H9 (cell line): ENCODE measurements around the gene DENND4A. TPM values are rescaled to one million over a fixed set of nuclear protein-coding genes. Genes with fewer than 3 reads are reported as not detected.

ENCODE experiments used
- DNase-seq: peaks from one replicate; pipeline ENCODE4 v3.0.0-alpha.2; 2017
- H2AFZ ChIP-seq: one replicate; pipeline ENCODE4 v1.6.1; 2013; ENCODE audit warnings: mild to moderate bottlenecking, low read length, control low read depth, moderate library complexity
- H2AK5ac ChIP-seq: 2 replicates; pipeline ENCODE4 v1.6.1; 2013; ENCODE audit warnings: low read length, control low read depth, mixed read lengths; ENCODE audit not compliant: insufficient read length
- H2BK120ac ChIP-seq: one replicate; pipeline ENCODE4 v1.6.1; 2013; ENCODE audit warnings: low read depth, mild to moderate bottlenecking, low read length, control low read depth, inconsistent platforms; ENCODE audit not compliant: poor library complexity, severe bottlenecking
- H2BK12ac ChIP-seq: 2 replicates; pipeline ENCODE4 v1.6.1; 2013; ENCODE audit warnings: low read length, control low read depth, mixed read lengths, low read depth; ENCODE audit not compliant: insufficient read length
- H2BK15ac ChIP-seq: 2 replicates; pipeline ENCODE4 v1.6.1; 2013; ENCODE audit warnings: low read depth, low read length, control low read depth
- H2BK20ac ChIP-seq: one replicate; pipeline ENCODE4 v1.6.1; 2013; ENCODE audit warnings: low read depth, mild to moderate bottlenecking, low read length, control low read depth, inconsistent platforms; ENCODE audit not compliant: poor library complexity, severe bottlenecking
- H2BK5ac ChIP-seq: 2 replicates; pipeline ENCODE4 v1.6.1; 2013; ENCODE audit warnings: low read length, control low read depth, mixed read lengths; ENCODE audit not compliant: insufficient read length
- H3K14ac ChIP-seq: 2 replicates; pipeline ENCODE4 v1.6.1; 2013; ENCODE audit warnings: low read length, control low read depth; ENCODE audit not compliant: insufficient read depth
- H3K18ac ChIP-seq: 2 replicates; pipeline ENCODE4 v1.6.1; 2013; ENCODE audit warnings: low read depth, mild to moderate bottlenecking, mixed read lengths, low read length, control low read depth; ENCODE audit not compliant: insufficient read length
- H3K23ac ChIP-seq: 2 replicates; pipeline ENCODE4 v1.6.1; 2013; ENCODE audit warnings: low read length, control low read depth, mixed read lengths, low read depth; ENCODE audit not compliant: insufficient read length
- H3K23me2 ChIP-seq: 2 replicates; pipeline ENCODE4 v1.6.1; 2013; ENCODE audit warnings: low read depth, mild to moderate bottlenecking, mixed read lengths, low read length, control low read depth; ENCODE audit not compliant: insufficient read length, poor library complexity, severe bottlenecking
- H3K27ac ChIP-seq: 2 replicates; pipeline ENCODE4 v1.5.1; 2013; ENCODE audit warnings: low read length, control low read depth, mixed read lengths, low read depth; ENCODE audit not compliant: insufficient read length
- H3K27me3 ChIP-seq: 2 replicates; pipeline ENCODE4 v1.6.1; 2013; ENCODE audit warnings: low read length, control low read depth, inconsistent platforms; ENCODE audit not compliant: insufficient read depth
- H3K4ac ChIP-seq: 2 replicates; pipeline ENCODE4 v1.6.1; 2013; ENCODE audit warnings: low read depth, mild to moderate bottlenecking, control low read depth, inconsistent platforms, low read length, moderate library complexity
- H3K4me1 ChIP-seq: 2 replicates; pipeline ENCODE4 v1.6.1; 2013; ENCODE audit warnings: low read length, control low read depth, inconsistent platforms; ENCODE audit not compliant: insufficient read depth
- H3K4me2 ChIP-seq: 2 replicates; pipeline ENCODE4 v1.6.1; 2013; ENCODE audit warnings: low read length, control low read depth, mixed read lengths; ENCODE audit not compliant: insufficient read length, insufficient read depth
- H3K56ac ChIP-seq: 2 replicates; pipeline ENCODE4 v1.6.1; 2013; ENCODE audit warnings: low read depth, mild to moderate bottlenecking, mixed read lengths, low read length, control low read depth; ENCODE audit not compliant: insufficient read length
- H3K79me1 ChIP-seq: 2 replicates; pipeline ENCODE4 v1.6.1; 2013; ENCODE audit warnings: low read depth, mild to moderate bottlenecking, moderate library complexity, low read length, control low read depth, inconsistent platforms; ENCODE audit not compliant: insufficient read depth, poor library complexity, severe bottlenecking
- H3K79me2 ChIP-seq: 2 replicates; pipeline ENCODE4 v1.6.1; 2013; ENCODE audit warnings: low read length, control low read depth, inconsistent platforms; ENCODE audit not compliant: insufficient read depth
- H3K9ac ChIP-seq: 2 replicates; pipeline ENCODE4 v1.6.1; 2013; ENCODE audit warnings: low read length, control low read depth, mixed read lengths; ENCODE audit not compliant: insufficient read length; ENCODE audit errors: extremely low read depth
- H3K9me3 ChIP-seq: one replicate; pipeline ENCODE4 v1.6.1; 2013; ENCODE audit warnings: low read depth, low read length, inconsistent platforms; ENCODE audit not compliant: control insufficient read depth
- H3T11ph ChIP-seq: one replicate; pipeline ENCODE4 v1.6.1; 2013; ENCODE audit warnings: mild to moderate bottlenecking, low read length, control low read depth, inconsistent platforms
- H4K20me1 ChIP-seq: one replicate; pipeline ENCODE4 v1.6.1; 2013; ENCODE audit not compliant: control insufficient read depth, insufficient read length, insufficient read depth
- H4K5ac ChIP-seq: 2 replicates; pipeline ENCODE4 v1.6.1; 2013; ENCODE audit warnings: low read depth, mild to moderate bottlenecking, mixed read lengths, low read length, control low read depth; ENCODE audit not compliant: insufficient read length
- H4K8ac ChIP-seq: replicated peaks from 2 replicates; pipeline ENCODE4 v1.6.1; 2013; ENCODE audit warnings: low read length, control low read depth, mixed read lengths, low read depth; ENCODE audit not compliant: insufficient read length
- H4K91ac ChIP-seq: 2 replicates; pipeline ENCODE4 v1.6.1; 2013; ENCODE audit warnings: low read depth, mild to moderate bottlenecking, moderate library complexity, mixed read lengths, low read length, control low read depth; ENCODE audit not compliant: insufficient read length
- H3K27ac Mint-ChIP-seq, 3 experiments: 2 replicates in 2 of 3; 3 replicates in 1 of 3; pipeline ENCODE4 v1.8.0; 2020 to 2021; ENCODE audit warnings: mixed read lengths in 3 of 3, mild to moderate bottlenecking in 1 of 3, moderate library complexity in 1 of 3
- H3K27me3 Mint-ChIP-seq: 2 replicates; pipeline ENCODE4 v1.8.0; 2021; ENCODE audit warnings: low read depth, mild to moderate bottlenecking, moderate library complexity, mixed read lengths
- H3K36me3 Mint-ChIP-seq, 3 experiments: 2 replicates in 2 of 3; 3 replicates in 1 of 3; pipeline ENCODE4 v1.8.0; 2020 to 2021; ENCODE audit warnings: low read depth in 3 of 3, mixed read lengths in 3 of 3; ENCODE audit not compliant: insufficient read depth in 1 of 3
- H3K4me1 Mint-ChIP-seq, 2 experiments: 2 replicates each; pipeline ENCODE4 v1.8.0; 2020; ENCODE audit warnings: mixed read lengths in 2 of 2
- H3K4me3 Mint-ChIP-seq, 2 experiments: 2 replicates in 1 of 2; 3 replicates in 1 of 2; pipeline ENCODE4 v1.8.0; 2020 to 2021; ENCODE audit warnings: mild to moderate bottlenecking in 2 of 2, mixed read lengths in 2 of 2, moderate library complexity in 1 of 2
- H3K9me3 Mint-ChIP-seq, 2 experiments: 2 replicates in 1 of 2; 3 replicates in 1 of 2; pipeline ENCODE4 v1.8.0; 2020; ENCODE audit warnings: mild to moderate bottlenecking in 2 of 2, mixed read lengths in 2 of 2, moderate library complexity in 1 of 2
- CTCF ChIP-seq: fragments of 200-600 bp; sonication (generic); conservative IDR thresholded peaks from 3 replicates; pipeline ENCODE4 v1.8.0; 2021; ENCODE audit warnings: antibody characterized with exemption, mild to moderate bottlenecking
- WGBS: extraction: QIAGEN DNeasy Blood & Tissue Kit; methylation state at CpG from one replicate; pipeline ENCODE4 v1.1.7; 2013; ENCODE audit warnings: missing lambda C conversion rate, low lambda C conversion rate, mixed read lengths; ENCODE audit not compliant: insufficient read length; ENCODE audit errors: extremely low coverage; 5-methylcytosine and 5-hydroxymethylcytosine counted together
- total RNA-seq: library from RNA; stranded (reverse); gene quantifications from 2 replicates; pipeline ENCODE4 v1.2.1, GENCODE V29; 2021

DENND4A gene
- total RNA-seq, 1 experiment from 2014 or later = 4.7 TPM

- Histone ChIP-seq H4K8ac (no peak overlapping the region), H3K56ac (no peak overlapping the region), H3K14ac (no peak overlapping the region), H3K4ac (no peak overlapping the region), H3K27me3 (no peaks in the 10 kb centered on the region), H2BK12ac (no peak overlapping the region), H3K79me2 (no peaks in the 10 kb centered on the region), H3K27ac (no peak overlapping the region), H3K79me1 (no peaks in the 10 kb centered on the region), H2BK20ac (no peak overlapping the region), H2BK120ac (no peak overlapping the region), H3K18ac (no peak overlapping the region), H4K91ac (no peak overlapping the region), H3K4me1 (no peaks in the 10 kb centered on the region), H3K23me2 (no peaks in the 10 kb centered on the region), H2AK5ac (no peak overlapping the region), H4K5ac (no peak overlapping the region), H3T11ph (no peak overlapping the region), H2AFZ (no peak overlapping the region), H3K4me2 (no peak overlapping the region), H3K9me3 (no peaks in the 10 kb centered on the region), H3K9ac (no peak overlapping the region), H3K23ac (no peak overlapping the region), H4K20me1 (no peaks in the 10 kb centered on the region), H2BK15ac (no peak overlapping the region), H2BK5ac (no peak overlapping the region)
- WGBS = no CpG with 5 or more reads among the region's 2 CpGs
- H3K36me3 Mint-ChIP-seq = no peaks in the 10 kb centered on the region
- H3K4me1 Mint-ChIP-seq = peaks cover 6 to 9% of the 10 kb centered on the region in 2 experiments
- H3K27ac Mint-ChIP-seq = no peak overlapping the region
- no peak for DNase-seq
- no peaks in the 10 kb centered on the region for H3K9me3 Mint-ChIP-seq
- TF ChIP-seq CTCF = no peak
- no peaks in the 10 kb centered on the region for H3K27me3 Mint-ChIP-seq
- H3K4me3 Mint-ChIP-seq = no peak overlapping the region
Observed at GRCh38 chr15:65765106-65765505, 27.0 kb downstream of the DENND4A start.
